HEK293 (cell line): Measurements from ENCODE around the gene DNAJB7.

Experiments
- CTCF ChIA-PET: fragments of 350-600 bp; formaldehyde crosslinking; extraction: SDS; loops from one replicate; lab custom pipeline; 2021; ENCODE audit warnings: antibody characterized with exemption; lab: Yijun Ruan, JAX
- POLR2A ChIA-PET: fragments of 300-600 bp; formaldehyde crosslinking; extraction: SDS; loops from one replicate; lab custom pipeline; 2020; ENCODE audit warnings: antibody characterized with exemption, inconsistent platforms; lab: Yijun Ruan, JAX
- H3K27ac ChIP-seq: fragments of 200-500 bp; sonication (Bioruptor generic); 2 replicates; pipeline ENCODE4 v1.5.1; 2014; ENCODE audit warnings: low read depth, low read length, control low read depth, inconsistent platforms; ENCODE audit errors: extremely low read depth
- H3K36me3 ChIP-seq, 2 experiments: fragments of 200-500 bp in 1 of 2; sonication (Bioruptor generic) in 1 of 2; 1 replicate in 1 of 2; 2 replicates in 1 of 2; pipeline ENCODE4 v1.5.1; 2014 to 2017; ENCODE audit warnings: inconsistent platforms in 2 of 2, low read length in 2 of 2; ENCODE audit not compliant: control insufficient read depth in 2 of 2, insufficient read depth in 1 of 2
- H3K4me1 ChIP-seq: fragments of 200-500 bp; sonication (Bioruptor generic); 2 replicates; pipeline ENCODE4 v1.5.1; 2014; ENCODE audit warnings: mild to moderate bottlenecking, low read length, inconsistent platforms; ENCODE audit not compliant: control insufficient read depth, insufficient read depth
- H3K4me3 ChIP-seq: 2 replicates; pipeline ENCODE4 v1.5.1; 2011; ENCODE audit warnings: low read depth, mild to moderate bottlenecking, control low read depth, low read length, moderate library complexity
- H3K9me3 ChIP-seq: fragments of 200-500 bp; sonication (Bioruptor generic); 2 replicates; pipeline ENCODE4 v1.5.1; 2014; ENCODE audit warnings: low read depth, low read length, inconsistent platforms; ENCODE audit not compliant: control insufficient read depth, insufficient read depth
- AEBP2 ChIP-seq: fragments of 450-650 bp; formaldehyde crosslinking; IDR thresholded peaks from 2 replicates; pipeline ENCODE4 v1.5.1; 2016; ENCODE audit warnings: missing biosample characterization, missing genetic modification characterization, borderline replicate concordance
- ATF2 ChIP-seq: fragments of 450-650 bp; formaldehyde crosslinking; IDR thresholded peaks from 2 replicates; pipeline ENCODE4 v1.5.1; 2016; ENCODE audit warnings: missing biosample characterization, missing genetic modification characterization, low read depth
- BCL11A ChIP-seq: fragments of 450-650 bp; formaldehyde crosslinking; IDR thresholded peaks from 2 replicates; pipeline ENCODE4 v1.5.1; 2016; ENCODE audit warnings: low read depth, missing biosample characterization, missing genetic modification characterization
- FEZF1 ChIP-seq: fragments of 450-650 bp; formaldehyde crosslinking; IDR thresholded peaks from 2 replicates; pipeline ENCODE4 v1.5.1; 2016; ENCODE audit warnings: missing biosample characterization, missing genetic modification characterization
- INSM2 ChIP-seq: fragments of 450-650 bp; formaldehyde crosslinking; IDR thresholded peaks from 2 replicates; pipeline ENCODE4 v1.5.1; 2016; ENCODE audit warnings: missing biosample characterization, missing genetic modification characterization
- KLF7 ChIP-seq: fragments of 450-650 bp; formaldehyde crosslinking; IDR thresholded peaks from 2 replicates; pipeline ENCODE4 v1.5.1; 2016; ENCODE audit warnings: missing biosample characterization, missing genetic modification characterization, borderline replicate concordance
- MEIS1 ChIP-seq: sonication (generic); formaldehyde crosslinking; IDR thresholded peaks from 2 replicates; pipeline ENCODE4 v1.8.1; 2022; ENCODE audit warnings: missing genetic modification reagents, mild to moderate bottlenecking, borderline replicate concordance
- ZNF175 ChIP-seq: fragments of 450-650 bp; formaldehyde crosslinking; IDR thresholded peaks from 2 replicates; pipeline ENCODE4 v1.5.1; 2016; ENCODE audit warnings: missing biosample characterization, missing genetic modification characterization
- ZNF18 ChIP-seq: fragments of 450-650 bp; formaldehyde crosslinking; IDR thresholded peaks from 2 replicates; pipeline ENCODE4 v1.5.1; 2016; ENCODE audit warnings: missing biosample characterization, missing genetic modification characterization
- ZNF19 ChIP-seq: fragments of 450-650 bp; formaldehyde crosslinking; IDR thresholded peaks from 2 replicates; pipeline ENCODE4; 2016; ENCODE audit warnings: missing biosample characterization, missing genetic modification characterization, low read depth
- ZNF280D ChIP-seq: fragments of 450-650 bp; formaldehyde crosslinking; IDR thresholded peaks from 2 replicates; pipeline ENCODE4 v1.5.1; 2016; ENCODE audit warnings: missing biosample characterization, missing genetic modification characterization
- ZNF518A ChIP-seq: fragments of 450-650 bp; formaldehyde crosslinking; conservative IDR thresholded peaks from 2 replicates; pipeline ENCODE4 v1.5.1; 2016; ENCODE audit warnings: low read depth, missing biosample characterization, missing genetic modification characterization
- ZNF600 ChIP-seq: fragments of 450-650 bp; formaldehyde crosslinking; IDR thresholded peaks from 2 replicates; pipeline ENCODE4 v1.5.1; 2016; ENCODE audit warnings: missing biosample characterization, missing genetic modification characterization
- ZNF621 ChIP-seq: fragments of 450-650 bp; formaldehyde crosslinking; IDR thresholded peaks from 2 replicates; pipeline ENCODE4 v1.5.1; 2017; ENCODE audit warnings: missing biosample characterization, missing genetic modification characterization
- ZNF670 ChIP-seq: fragments of 450-650 bp; formaldehyde crosslinking; IDR thresholded peaks from 2 replicates; pipeline ENCODE4 v1.5.1; 2016; ENCODE audit warnings: missing biosample characterization, missing genetic modification characterization, low read depth
- ZNF707 ChIP-seq: fragments of 450-650 bp; formaldehyde crosslinking; IDR thresholded peaks from 2 replicates; pipeline ENCODE4 v1.5.1; 2016; ENCODE audit warnings: missing biosample characterization, missing genetic modification characterization

Gene DNAJB7

GRCh38 chr22:40834619-40835018, 27.3 kb downstream of the DNAJB7 start (continued):
- TF ChIP-seq ATF2 (tag by site-specific recombination) (no peak), ZNF621 (tag by site-specific recombination) (no peak), ZNF518A (no peak), ZNF670 (tag by site-specific recombination) (no peak), FEZF1 (tag by site-specific recombination) (no peak)

GRCh38 chr22:40829131-40829530, 32.8 kb downstream of the DNAJB7 start:
- Histone ChIP-seq H3K27ac (no peak overlapping the region), H3K4me1 (no peaks in the 10 kb centered on the region), H3K4me3 (no peak overlapping the region), H3K9me3 (no peaks in the 10 kb centered on the region)
- ChIA-PET POLR2A (interaction anchor here (1.2 kb wide), 1 partner anchor 10 kb away, joined by 3 read pairs; the partner anchor contains the start of gene SLC25A17), CTCF (no interaction called here)
- TF ChIP-seq ZNF175 (tag by site-specific recombination) (no peak), ZNF600 (no peak), INSM2 (no peak), ZNF280D (no peak), ZNF707 (tag by site-specific recombination) (no peak), KLF7 (tag by site-specific recombination) (no peak), ZNF19 (tag by site-specific recombination) (no peak), ZNF18 (tag by site-specific recombination) (no peak), BCL11A (no peak), MEIS1 (no peak), AEBP2 (no peak)
- TF ChIP-seq, all 188 proteins: peak for 0
- peaks cover 74 to 88% of the 10 kb centered on the region in 2 experiments for H3K36me3 ChIP-seq
